Neutrophil (primary cell): ENCODE measurements around the gene HOXD12.
A peak's percentile ranks its signal among the peaks of the same experiment; 100 is the strongest.

Experiments used
- H3K27ac ChIP-seq: fragments of 200-600 bp; sonication (generic); 2 replicates; pipeline ENCODE4 v1.5.1; 2016; ENCODE audit warnings: mild to moderate bottlenecking, moderate library complexity
- H3K27me3 ChIP-seq: fragments of 200-600 bp; sonication (generic); 2 replicates; pipeline ENCODE4 v1.6.0; 2016; ENCODE audit warnings: mild to moderate bottlenecking
- H3K36me3 ChIP-seq: fragments of 200-600 bp; sonication (generic); 2 replicates; pipeline ENCODE4 v1.5.1; 2017
- H3K4me1 ChIP-seq, 2 experiments: fragments of 200-600 bp in 1 of 2; sonication (generic) in 1 of 2; 1 replicate in 1 of 2; 2 replicates in 1 of 2; pipeline versions ENCODE4 v1.5.1 to v1.6.1; 2013 to 2016; ENCODE audit warnings: low read depth in 1 of 2, low read length in 1 of 2, mild to moderate bottlenecking in 1 of 2, moderate library complexity in 1 of 2; ENCODE audit not compliant: control insufficient read depth in 1 of 2, insufficient read depth in 1 of 2
- H3K4me3 ChIP-seq, 2 experiments: fragments of 200-600 bp in 1 of 2; sonication (generic) in 1 of 2; 1 replicate in 1 of 2; 2 replicates in 1 of 2; pipeline ENCODE4 v1.5.1; 2013 to 2016; ENCODE audit warnings: low read depth in 1 of 2, low read length in 1 of 2, mild to moderate bottlenecking in 1 of 2, moderate library complexity in 1 of 2
- H3K9me3 ChIP-seq: fragments of 200-600 bp; sonication (generic); 2 replicates; pipeline ENCODE4 v1.5.1; 2016
- CTCF ChIP-seq: fragments of 200-600 bp; sonication (generic); IDR thresholded peaks from 2 replicates; pipeline ENCODE4 v1.5.1; 2016; ENCODE audit warnings: antibody characterized with exemption

The HOXD12 gene

GRCh38 chr2:176135035-176135440, 35.4 kb downstream of the HOXD12 start:
- Histone ChIP-seq H3K9me3 (no peaks in the 10 kb centered on the region), H3K27ac (no peak overlapping the region), H3K36me3 (no peaks in the 10 kb centered on the region), H3K4me1 (peaks cover 17 to 28% of the 10 kb centered on the region in 2 experiments), H3K27me3 (peaks cover 100% of the 10 kb centered on the region), H3K4me3 (no peak overlapping the region)
- no peak for TF ChIP-seq CTCF

GRCh38 chr2:176136374-176137251, 37.0 kb downstream of the HOXD12 start:
- no peaks in the 10 kb centered on the region for H3K9me3 ChIP-seq
- H3K36me3 ChIP-seq = no peaks in the 10 kb centered on the region
- H3K27ac ChIP-seq = no peak overlapping the region
- peaks cover 17 to 24% of the 10 kb centered on the region in 2 experiments for H3K4me1 ChIP-seq
- peak overlapping the region in 1 of 2 experiments; percentile 35 for H3K4me3 ChIP-seq
- H3K27me3 ChIP-seq = peaks cover 100% of the 10 kb centered on the region
- TF ChIP-seq CTCF = no peak

GRCh38 chr2:176137252-176137580, 37.6 kb downstream of the HOXD12 start:
- peaks cover 13 to 18% of the 10 kb centered on the region in 2 experiments for H3K4me1 ChIP-seq
- H3K27me3 ChIP-seq = peaks cover 100% of the 10 kb centered on the region
- H3K4me3 ChIP-seq = no peak overlapping the region
- H3K27ac ChIP-seq = no peak overlapping the region
- H3K9me3 ChIP-seq = no peaks in the 10 kb centered on the region
- no peak for TF ChIP-seq CTCF
- H3K36me3 ChIP-seq = no peaks in the 10 kb centered on the region

- Histone ChIP-seq H3K9me3 (no peaks in the 10 kb centered on the region), H3K4me1 (peaks cover 10 to 15% of the 10 kb centered on the region in 2 experiments), H3K27ac (no peak overlapping the region), H3K4me3 (no peak overlapping the region), H3K36me3 (no peaks in the 10 kb centered on the region), H3K27me3 (peaks cover 100% of the 10 kb centered on the region)
- TF ChIP-seq CTCF = no peak
These were observed 38.3 kb downstream of the HOXD12 start for GRCh38 chr2:176137906-176138305.

- no peak overlapping the region for H3K4me3 ChIP-seq
- no peak overlapping the region for H3K27ac ChIP-seq
- H3K36me3 ChIP-seq = no peaks in the 10 kb centered on the region
- H3K9me3 ChIP-seq = no peaks in the 10 kb centered on the region
- no peak for TF ChIP-seq CTCF
- peaks cover 100% of the 10 kb centered on the region for H3K27me3 ChIP-seq
- H3K4me1 ChIP-seq = peaks cover 10 to 15% of the 10 kb centered on the region in 2 experiments
These were observed 38.9 kb downstream of the HOXD12 start for GRCh38 chr2:176138526-176138922.
